Muscle of leg (tissue), 11 donors: ENCODE results near the gene FOXL1. TPM values are rescaled to one million over a fixed set of nuclear protein-coding genes. Genes with fewer than 3 reads are reported as not detected.

Source experiments
- DNase-seq: peaks from one replicate; pipeline ENCODE4 v3.0.0; 2013
- H3K27ac ChIP-seq: one replicate; pipeline ENCODE4 v1.5.1; 2013; ENCODE audit warnings: mild to moderate bottlenecking, low read length, control low read depth
- H3K27me3 ChIP-seq: one replicate; pipeline ENCODE4 v1.6.1; 2013; ENCODE audit warnings: low read length; ENCODE audit not compliant: control insufficient read depth, insufficient read depth
- H3K36me3 ChIP-seq: one replicate; pipeline ENCODE4 v1.6.1; 2013; ENCODE audit warnings: low read length; ENCODE audit not compliant: control insufficient read depth, insufficient read depth
- H3K4me1 ChIP-seq: one replicate; pipeline ENCODE4 v1.6.1; 2013; ENCODE audit warnings: low read length; ENCODE audit not compliant: control insufficient read depth, insufficient read depth
- H3K4me3 ChIP-seq: one replicate; pipeline ENCODE4 v1.5.1; 2013; ENCODE audit warnings: low read length, control low read depth
- H3K9me3 ChIP-seq: replicated peaks from 2 replicates; pipeline ENCODE4 v1.6.1; 2013; ENCODE audit warnings: low read depth, low read length; ENCODE audit not compliant: control insufficient read depth
- whole genome bisulfite sequencing: methylation state at CpG from one replicate; pipeline ENCODE4 v1.1.5; 2013; ENCODE audit warnings: missing lambda C conversion rate; ENCODE audit not compliant: insufficient coverage; 5-methylcytosine and 5-hydroxymethylcytosine counted together
- polyA plus RNA-seq, 8 donors: library from polyadenylated mRNA; unstranded; fragments of 120-200 nt; gene quantifications; one replicate each; pipeline versions ENCODE4 v1.2.1 to v1.2.3, GENCODE V29; 2013; ENCODE audit warnings: inconsistent platforms in 1 of 8, low replicate concordance in 1 of 8; ENCODE audit not compliant: insufficient read length in 8 of 8, insufficient read depth in 1 of 8
- total RNA-seq: library from RNA; stranded (reverse); fragments of 120-200 nt; gene quantifications from one replicate; pipeline ENCODE4 v1.2.4, GENCODE V29; 2013

Gene FOXL1
- total and polyA plus RNA-seq, 9 donors: 0.19 to 0.82 (median 0.40) TPM

- H3K4me3 ChIP-seq: no peak overlapping the region
- no peaks in the 10 kb centered on the region for H3K9me3 ChIP-seq
- 68% methylated on average over 9 of the region's 13 CpGs for WGBS
- H3K36me3 ChIP-seq: no peaks in the 10 kb centered on the region
- no peaks in the 10 kb centered on the region for H3K4me1 ChIP-seq
- H3K27ac ChIP-seq: no peak overlapping the region
- DNase-seq: no peak
- peaks cover 10% of the 10 kb centered on the region for H3K27me3 ChIP-seq
Observed at GRCh38 chr16:86630471-86630870, 52.1 kb downstream of the FOXL1 start.

- Histone ChIP-seq H3K27me3 (peaks cover 18% of the 10 kb centered on the region), H3K27ac (no peak overlapping the region), H3K4me1 (no peaks in the 10 kb centered on the region), H3K9me3 (no peaks in the 10 kb centered on the region), H3K4me3 (no peak overlapping the region), H3K36me3 (no peaks in the 10 kb centered on the region)
- no peak for DNase-seq
- 51% methylated on average over 3 of the region's 9 CpGs for WGBS
Observed at GRCh38 chr16:86631444-86631843, 53.1 kb downstream of the FOXL1 start.

Other genes starting within 250 kb of the FOXL1 start
- not detected for gene FOXF1, start 68.0 kb upstream of the FOXL1 start, total RNA-seq
- gene FOXF1, start 68.0 kb upstream of the FOXL1 start, polyA plus RNA-seq: 1 to 10 TPM in 1 of 8 donors, under 1 TPM in 4, not detected in 3; 0.04 to 1.8 (median 0.05) TPM
- gene MTHFSD, start 23.3 kb upstream of the FOXL1 start, total RNA-seq: 11.1 TPM
- gene MTHFSD, start 23.3 kb upstream of the FOXL1 start, polyA plus RNA-seq: 10 to 100 TPM in 7 of 8 donors, 1 to 10 TPM in 1; 9.9 to 15.4 (median 12.4) TPM
- gene FOXC2, start 11.7 kb upstream of the FOXL1 start, total RNA-seq: 0.13 TPM
- 1 to 10 TPM in 7 of 8 donors, under 1 TPM in 1; 0.32 to 2.0 (median 1.2) TPM for gene FOXC2, start 11.7 kb upstream of the FOXL1 start, polyA plus RNA-seq